HepG2 (cell line): ENCODE measurements around the gene HTR3C. TPM values are rescaled to one million over a fixed set of nuclear protein-coding genes. Genes with fewer than 3 reads are reported as not detected.
A peak's percentile ranks its signal among the peaks of the same experiment; 100 is the strongest.

Source experiments
- ASH2L ChIP-seq: fragments of 300-600, 200-600 bp; sonication (generic); IDR thresholded peaks from 2 replicates; pipeline ENCODE4 v1.7.0; 2017; ENCODE audit warnings: low read depth, mild to moderate bottlenecking, moderate library complexity, mixed read lengths, low read length; ENCODE audit not compliant: insufficient read length
- CSRNP2 ChIP-seq: sonication (generic); formaldehyde crosslinking; conservative IDR thresholded peaks from 2 replicates; pipeline ENCODE4 v1.8.0; 2022; ENCODE audit warnings: low read depth, missing genetic modification reagents
- HMGXB4 ChIP-seq, 2 experiments: sonication (generic) in 1 of 2; formaldehyde crosslinking in 1 of 2; IDR thresholded peaks; 2 replicates each; pipeline versions ENCODE4 v1.4.0 to v1.6.1; 2018 to 2020; ENCODE audit warnings: missing genetic modification reagents in 2 of 2, borderline replicate concordance in 1 of 2, low read depth in 1 of 2, mild to moderate bottlenecking in 1 of 2, missing biosample characterization in 1 of 2
- KDM4B ChIP-seq: sonication (generic); formaldehyde crosslinking; IDR thresholded peaks from 2 replicates; pipeline ENCODE4 v1.4.0; 2020; ENCODE audit warnings: missing genetic modification reagents
- MLXIP ChIP-seq: sonication (generic); formaldehyde crosslinking; IDR thresholded peaks from 2 replicates; pipeline ENCODE4 v1.9.0; 2021; ENCODE audit warnings: missing genetic modification reagents, borderline replicate concordance
- NFAT5 ChIP-seq: sonication (generic); formaldehyde crosslinking; IDR thresholded peaks from 2 replicates; pipeline ENCODE4 v1.4.0; 2020; ENCODE audit warnings: missing genetic modification reagents
- SIN3B ChIP-seq: fragments of 150-350 bp; IDR thresholded peaks from 2 replicates; pipeline ENCODE4 v1.6.1; 2014; ENCODE audit warnings: low read length
- ZBTB4 ChIP-seq: sonication (generic); formaldehyde crosslinking; IDR thresholded peaks from 2 replicates; pipeline ENCODE4 v1.4.0; 2020; ENCODE audit warnings: missing genetic modification reagents, mild to moderate bottlenecking, borderline replicate concordance
- ZMAT3 ChIP-seq: sonication (generic); formaldehyde crosslinking; conservative IDR thresholded peaks from 2 replicates; pipeline ENCODE4 v1.7.0; 2021; ENCODE audit warnings: missing genetic modification reagents
- ZNF484 ChIP-seq: sonication (generic); formaldehyde crosslinking; IDR thresholded peaks from 2 replicates; pipeline ENCODE4 v1.5.1; 2020; ENCODE audit warnings: mild to moderate bottlenecking, low read depth, missing genetic modification reagents, borderline replicate concordance
- polyA plus RNA-seq, 8 experiments: library from polyadenylated mRNA; depleted of rRNA in 3 of 8; stranded (reverse) in 7 of 8; unstranded in 1 of 8; fragments of >200 nt; fragmentation: Illumina TruSeq in 4 of 8; extraction: Trizol in 4 of 8; gene quantifications; 2 replicates each; pipeline versions ENCODE4 v1.2.1 to v1.2.3, GENCODE V29; 2011 to 2016; ENCODE audit warnings: low read depth in 4 of 8, missing spikeins in 1 of 8, mixed read lengths in 1 of 8; ENCODE audit not compliant: insufficient read depth in 1 of 8
- total RNA-seq, 5 experiments: library from RNA; depleted of rRNA; stranded (reverse); fragments of >200 nt; fragmentation: Illumina TruSeq; extraction: Trizol; gene quantifications; 2 replicates each; pipeline ENCODE4 v1.2.3, GENCODE V29; 2016; ENCODE audit warnings: low read depth in 1 of 5

HTR3C gene
- total and polyA plus RNA-seq, 2 of the 13 experiments (the other 11 are each of a cell fraction or from before 2014, with no cell fraction given) = not detected

- TF ChIP-seq ZBTB4 (CRISPR knock-in tag) = peak; percentile 75; the same call in 1 of the 2 replicates
- TF ChIP-seq ASH2L = peak; percentile 59
- TF ChIP-seq ZMAT3 (CRISPR knock-in tag) = no peak
- TF ChIP-seq ZNF484 (CRISPR knock-in tag) = no peak
- TF ChIP-seq SIN3B = no peak; the same call in 1 of the 2 replicates
- TF ChIP-seq CSRNP2 (CRISPR knock-in tag) = no peak
- TF ChIP-seq KDM4B (CRISPR knock-in tag) = peak; percentile 20; the same call in 1 of the 2 replicates
- TF ChIP-seq HMGXB4 (CRISPR knock-in tag; IDR thresholded peaks at IDR 0.05; ENCODE audit: borderline replicate concordance in 1 of 2, low read depth in 1 of 2) = peak; percentile 81 to 96
- no peak for TF ChIP-seq NFAT5
- no peak for TF ChIP-seq MLXIP (CRISPR knock-in tag)
Measured at GRCh38 chr3:184017672-184018423, 35.0 kb upstream of the HTR3C start, which contains the start of gene ABCC5 (continued).
